Activated CD8-positive, alpha-beta memory T cell treated with anti-CD3 and anti-CD28 coated beads for 4 hours (primary cell): ENCODE measurements around the gene TXNRD2.

Experiments
- DNase-seq, 2 donors: peaks; one replicate each; pipeline ENCODE4 v3.0.0-alpha.2; 2020; ENCODE audit warnings: low read depth in 2 of 2

TXNRD2 gene

DNA sequence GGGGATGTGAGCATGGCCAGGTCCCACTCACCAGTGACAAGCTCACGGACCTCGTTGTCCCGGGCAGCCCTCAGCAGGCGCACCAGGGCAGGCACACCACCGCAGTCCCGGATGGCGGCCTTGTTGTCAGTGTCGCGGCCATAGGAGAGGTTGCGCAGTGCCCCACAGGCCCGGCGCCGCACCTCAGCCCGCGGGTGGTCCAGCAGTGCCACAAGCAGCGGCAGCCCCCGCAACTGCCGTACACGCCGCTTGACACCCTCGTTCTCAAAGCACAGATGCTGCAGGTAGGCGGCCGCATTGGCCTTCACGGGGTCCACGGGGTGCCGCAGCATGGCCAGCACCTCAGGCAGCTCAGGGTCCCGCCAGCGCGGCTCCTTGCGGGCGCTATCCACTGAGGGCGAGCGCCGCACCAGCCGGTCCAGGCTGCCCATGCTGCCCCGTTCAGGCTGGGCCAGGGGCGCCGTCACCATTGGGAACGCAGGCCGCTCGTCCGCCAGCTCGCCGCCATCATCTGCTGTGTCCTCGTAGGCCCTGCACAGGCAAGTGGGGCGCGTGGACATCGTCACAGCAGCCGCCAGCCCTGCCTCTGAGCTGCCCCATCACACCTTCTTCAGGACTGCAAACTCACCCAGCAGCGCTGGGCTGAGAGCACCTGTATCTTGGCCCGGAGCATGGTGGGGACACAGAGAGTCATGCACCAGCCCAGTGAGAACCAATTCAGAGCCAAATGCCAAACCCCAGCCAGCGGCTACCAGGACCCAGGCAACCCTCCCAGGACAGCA, 38.3 kb upstream of the TXNRD2 start:
- no peak for DNase-seq

DNA sequence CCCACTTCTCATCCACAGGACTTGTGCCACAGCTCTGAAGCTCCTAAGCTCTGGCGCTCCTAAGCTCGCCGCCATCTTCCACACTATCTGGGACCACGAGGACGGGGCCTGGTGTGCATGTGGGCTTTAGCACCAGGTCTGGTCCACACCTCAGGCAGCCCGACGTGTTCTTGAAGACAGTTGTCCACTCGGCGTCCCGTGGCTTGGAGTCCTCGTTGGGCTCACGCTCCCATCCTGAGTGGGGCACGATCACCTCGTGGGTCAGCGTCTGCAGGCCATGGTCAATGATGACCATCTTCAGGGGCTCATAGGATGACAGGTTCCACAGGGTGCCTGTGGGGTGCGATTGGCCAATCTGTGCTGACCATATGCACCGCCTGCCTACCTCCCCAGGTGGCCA, 37.1 kb upstream of the TXNRD2 start:
- no peak for DNase-seq

DNA sequence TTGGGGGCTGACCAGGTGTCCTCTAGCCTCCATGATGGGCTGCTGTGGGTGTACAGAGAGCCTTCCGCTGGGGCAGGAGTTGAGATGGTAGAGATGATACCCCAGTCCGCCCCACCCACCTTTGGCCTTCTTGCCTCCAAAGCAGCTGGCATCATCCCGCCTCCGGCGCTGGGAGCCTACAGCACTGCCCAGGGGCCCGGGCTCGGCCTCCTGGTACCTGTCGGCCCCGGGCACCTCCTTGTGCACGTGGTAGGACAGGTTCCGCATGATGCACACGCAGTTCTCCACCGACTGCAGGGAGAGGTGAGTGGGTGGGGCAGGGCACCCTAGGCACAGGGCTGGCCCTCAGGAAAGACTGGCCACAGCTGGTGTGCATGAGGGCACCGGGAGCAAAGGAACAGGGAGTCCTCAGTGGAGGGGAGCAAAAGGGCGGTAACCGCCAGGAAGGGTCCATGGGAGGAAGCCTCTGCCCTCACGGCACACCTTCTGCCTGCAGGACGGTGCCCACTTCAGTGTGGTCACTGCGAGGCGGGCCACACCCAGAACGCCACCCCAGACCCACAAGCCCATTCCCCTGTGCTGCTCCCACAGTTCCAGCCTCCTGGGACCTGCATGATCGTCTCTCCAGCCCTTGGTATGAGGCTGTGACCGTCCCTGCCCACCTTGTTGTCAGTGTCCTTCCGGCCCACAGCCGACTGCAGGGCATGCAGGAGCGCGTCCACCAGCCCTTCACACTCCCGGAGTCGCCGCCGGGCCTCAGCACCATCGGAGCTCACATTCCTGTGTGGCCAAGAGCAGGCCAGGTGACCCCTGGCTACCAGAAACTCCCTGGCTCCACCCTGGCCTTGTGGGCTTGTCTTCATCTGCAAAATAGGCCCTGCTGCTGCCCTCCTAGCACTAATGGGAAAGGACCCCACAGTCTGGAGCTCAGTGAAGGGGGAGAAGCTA, 36.0 kb upstream of the TXNRD2 start:
- no peak for DNase-seq

DNA sequence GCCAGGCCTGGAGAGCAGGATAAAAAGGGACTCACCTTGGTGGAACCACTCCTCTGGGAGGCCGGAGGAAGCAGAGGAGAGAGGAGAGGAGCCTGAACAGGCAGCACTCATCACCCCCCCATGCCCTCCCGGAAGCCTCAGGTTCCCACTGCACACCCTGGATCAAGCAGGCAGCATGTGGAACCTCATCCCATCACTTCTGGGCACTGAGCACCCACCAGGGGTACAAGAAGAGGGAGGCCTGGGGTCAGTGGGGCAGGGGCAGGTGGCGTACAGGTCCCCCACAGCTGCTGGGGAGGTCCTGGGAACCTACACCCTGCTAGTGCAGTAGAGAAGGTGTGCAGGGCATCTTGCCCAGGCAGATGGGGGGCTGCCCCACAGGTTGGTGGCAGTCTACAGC, 35.1 kb upstream of the TXNRD2 start:
- no peak for DNase-seq

DNA sequence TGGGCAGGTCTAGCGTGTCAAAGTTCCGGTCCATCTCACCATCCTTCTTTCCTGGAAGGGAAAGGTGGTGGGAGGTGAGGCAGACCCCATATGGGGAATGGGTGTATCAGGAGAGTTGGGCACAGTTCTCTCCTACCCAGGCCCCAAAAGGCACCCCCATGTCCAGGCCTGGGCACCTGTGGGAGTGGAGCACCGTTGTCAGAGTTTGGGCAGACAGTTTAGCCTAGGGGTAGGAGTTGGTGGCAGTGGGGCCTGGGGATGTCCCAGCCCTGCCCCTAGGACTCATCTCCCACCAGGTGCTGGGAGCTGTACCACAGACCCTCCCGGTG, 34.1 kb upstream of the TXNRD2 start:
- DNase-seq, result no peak

DNA sequence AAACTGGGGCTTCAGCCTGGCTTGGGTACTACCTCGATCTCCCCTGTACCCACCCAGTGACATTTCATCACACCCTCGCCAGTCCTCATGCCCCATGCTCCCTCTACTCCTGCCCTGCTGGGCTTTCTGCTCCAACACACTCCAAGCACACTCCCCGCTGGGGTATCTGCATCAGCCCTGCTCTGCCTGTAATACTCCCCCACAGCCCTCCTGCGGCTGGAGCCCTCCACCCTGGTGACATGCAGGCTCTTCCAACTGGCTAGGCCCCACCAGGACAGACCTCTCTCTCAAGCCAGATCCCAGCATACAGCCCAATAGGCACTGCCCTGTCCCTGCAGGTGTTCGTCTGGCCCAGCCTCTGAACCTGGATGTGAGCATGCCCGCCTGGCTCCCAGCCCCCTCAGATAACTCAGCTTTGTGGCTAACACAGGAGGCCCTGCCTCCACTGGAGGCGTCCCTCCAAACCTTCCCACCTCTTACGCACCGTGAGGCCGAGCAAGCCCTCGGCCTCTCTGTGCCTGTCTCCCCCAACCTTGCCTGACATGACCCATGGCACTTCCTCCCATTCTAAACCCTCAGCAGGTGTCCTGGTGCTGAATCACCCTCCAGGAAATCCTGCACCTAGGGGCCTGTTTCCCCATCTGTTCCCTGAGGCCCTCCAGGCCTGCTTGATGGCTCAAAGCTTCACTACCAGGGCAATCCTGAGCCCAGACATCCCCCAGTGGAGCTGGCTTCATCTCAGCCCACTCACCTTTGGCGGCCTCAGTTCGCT, 33.5 kb upstream of the TXNRD2 start:
- DNase-seq, result no peak

DNA sequence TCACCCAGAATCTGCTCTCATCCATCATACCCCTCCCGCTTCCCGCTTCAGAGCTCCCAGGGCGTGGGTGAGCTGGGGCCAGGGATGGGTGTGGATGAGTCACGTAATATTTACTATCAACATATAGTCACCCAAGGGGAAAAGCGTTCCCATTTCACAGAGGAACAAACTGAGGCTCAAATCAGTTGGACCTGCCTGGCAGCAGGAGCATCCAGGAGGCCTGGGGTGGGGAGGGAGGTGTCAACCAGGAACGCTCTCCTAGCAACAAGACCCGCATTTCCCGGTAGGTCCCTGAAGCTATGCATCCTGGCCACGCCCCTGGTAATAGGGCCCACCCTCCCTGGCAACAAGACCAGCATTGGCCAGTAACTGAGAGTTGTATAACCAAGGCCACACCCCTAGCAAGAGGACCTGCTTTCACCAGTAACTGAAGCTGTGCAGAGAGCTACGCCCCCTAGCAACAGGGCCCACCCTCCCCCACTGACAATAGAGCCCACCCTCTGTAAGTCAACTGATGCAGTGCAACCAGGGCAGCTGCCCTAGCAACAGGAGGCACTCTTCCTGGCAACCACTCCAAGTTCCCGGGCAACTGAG, 32.7 kb upstream of the TXNRD2 start:
- DNase-seq, result no peak

DNA sequence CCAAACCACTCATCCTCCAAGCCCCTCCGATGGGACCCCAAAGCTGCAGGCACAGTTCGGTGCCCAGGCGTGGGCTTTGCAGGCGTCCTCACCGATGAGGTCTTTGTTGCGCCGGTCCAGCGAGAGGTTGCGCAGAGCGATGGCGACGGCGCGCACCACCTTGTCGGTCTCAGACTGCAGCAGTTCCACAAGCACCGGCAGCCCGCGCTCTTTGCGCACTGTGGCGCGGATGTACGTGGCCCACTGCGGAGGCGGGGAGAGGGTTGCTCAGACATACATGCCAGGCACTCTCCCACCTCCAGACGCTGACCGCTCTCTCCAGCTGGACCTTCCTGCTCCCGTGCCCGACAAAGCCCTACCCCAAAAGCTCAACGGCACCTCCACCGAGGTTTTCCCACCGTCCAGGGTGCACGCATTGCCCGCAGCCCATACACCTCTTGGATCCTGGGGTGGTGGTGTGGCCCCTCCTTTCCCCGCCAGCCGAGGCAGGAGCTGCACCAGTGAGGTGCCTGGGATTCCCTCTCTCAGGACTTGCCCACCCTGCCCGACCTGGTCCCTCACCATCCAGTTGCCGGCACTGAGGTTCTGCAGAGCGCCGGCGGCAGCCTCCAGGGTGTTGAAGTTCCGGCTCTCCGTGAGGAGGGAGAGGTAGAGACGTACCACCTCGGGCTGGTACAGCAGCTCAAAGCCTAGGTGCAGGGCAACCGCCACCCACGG, 32.1 kb upstream of the TXNRD2 start:
- DNase-seq, result no peak

DNA sequence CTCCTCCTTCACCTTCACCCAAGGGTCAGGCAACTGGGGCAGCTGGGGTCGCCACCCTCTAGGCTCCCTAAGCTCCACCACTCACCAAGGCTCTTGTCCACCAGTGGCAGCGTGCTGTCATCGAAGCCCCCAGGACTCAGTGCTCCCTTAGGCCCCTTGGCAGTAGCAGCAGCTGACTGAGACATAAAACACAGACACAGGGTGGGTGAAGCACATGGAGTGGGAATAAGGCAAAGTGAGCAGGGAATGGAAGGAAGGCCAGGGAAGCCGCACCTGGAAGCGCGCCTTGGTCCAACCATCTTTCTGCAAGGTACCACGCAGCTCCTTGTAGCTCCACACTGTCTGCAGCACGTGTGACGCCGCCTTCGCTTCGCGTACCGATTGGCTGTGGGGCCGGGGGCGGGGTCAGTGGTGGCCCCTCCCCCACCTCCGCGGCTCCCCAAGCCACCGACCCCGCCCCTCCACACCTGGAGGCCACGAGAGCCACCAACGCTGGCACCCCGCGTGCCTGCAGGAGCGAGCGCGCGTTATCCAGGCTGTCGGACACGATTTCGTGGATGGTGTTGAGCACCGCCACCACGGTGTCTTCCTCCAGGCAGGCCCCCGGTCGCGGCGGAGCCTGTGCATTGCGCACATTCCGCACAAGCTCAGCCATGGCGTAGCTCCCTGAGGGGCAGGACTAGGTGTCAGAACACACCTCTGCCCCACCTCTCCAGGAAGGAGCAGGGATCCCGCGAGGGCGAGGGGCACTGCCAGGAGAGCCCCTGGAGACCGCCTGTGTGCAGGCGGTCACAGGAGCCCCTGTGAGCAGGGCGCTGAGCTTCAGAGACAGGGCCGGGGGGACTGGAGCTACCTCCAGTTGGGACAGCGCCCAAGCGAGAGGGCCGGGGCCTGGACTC, 31.3 kb upstream of the TXNRD2 start:
- no peak for DNase-seq

DNA sequence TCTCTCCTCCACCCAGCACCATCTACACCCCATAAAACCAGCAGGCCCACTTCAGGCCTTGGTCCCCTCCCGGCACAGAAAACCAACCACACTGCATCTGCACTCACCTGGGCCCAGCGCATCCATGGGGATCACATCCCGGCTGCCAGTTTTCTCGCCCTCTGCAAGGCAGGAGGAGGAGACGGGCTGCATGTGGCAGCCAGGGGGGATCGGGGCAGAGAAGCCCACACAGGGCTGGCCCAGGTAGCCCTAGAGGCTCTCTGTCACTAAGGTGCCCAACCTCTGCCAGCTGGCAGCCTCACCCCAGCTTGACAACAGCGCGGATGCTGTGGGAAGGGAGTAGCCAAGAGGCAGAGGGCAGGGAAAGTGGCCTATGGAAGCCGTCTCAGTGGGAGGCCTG, 30.6 kb upstream of the TXNRD2 start:
- DNase-seq, result no peak

DNA sequence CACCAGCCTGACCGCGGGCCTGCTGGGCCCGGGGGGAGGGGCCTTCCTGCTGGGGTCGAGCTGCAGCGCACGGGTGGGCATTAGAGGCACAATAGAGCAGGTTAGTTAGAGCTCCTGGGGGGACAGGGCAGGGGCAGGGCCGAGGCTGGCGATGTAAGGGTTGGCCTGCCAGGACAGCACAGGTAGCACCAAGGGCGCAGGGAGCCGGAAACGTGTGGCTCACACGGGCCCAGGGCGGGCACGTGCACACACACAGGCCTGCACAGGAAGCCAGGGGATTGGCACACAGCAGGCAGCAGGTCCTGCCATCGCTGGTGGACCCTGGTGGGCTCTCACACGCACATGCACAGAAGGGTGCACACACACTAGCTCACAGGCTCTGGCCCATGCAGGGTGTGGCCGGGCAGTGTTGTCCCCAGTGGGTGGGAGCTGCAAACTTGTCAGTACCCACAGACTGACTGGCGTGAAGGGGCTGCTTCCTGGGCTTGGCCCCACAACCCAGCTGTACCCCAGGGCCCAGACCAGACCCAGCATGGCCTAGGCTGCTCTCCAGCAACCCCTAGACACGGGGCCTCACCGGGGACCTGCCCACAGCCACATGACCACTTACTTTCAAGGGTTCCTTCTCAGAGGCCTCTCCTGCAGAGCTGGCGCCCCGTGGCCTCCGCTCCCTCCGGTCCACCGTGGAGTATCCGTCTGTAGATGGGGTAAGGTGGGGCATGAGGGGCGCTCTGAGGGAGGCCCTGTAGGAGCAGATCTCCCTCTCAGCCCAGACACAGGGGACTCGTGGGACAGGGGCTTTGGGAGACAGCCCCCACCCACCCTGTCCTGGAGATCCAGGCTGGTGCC, 29.9 kb upstream of the TXNRD2 start:
- no peak for DNase-seq

DNA sequence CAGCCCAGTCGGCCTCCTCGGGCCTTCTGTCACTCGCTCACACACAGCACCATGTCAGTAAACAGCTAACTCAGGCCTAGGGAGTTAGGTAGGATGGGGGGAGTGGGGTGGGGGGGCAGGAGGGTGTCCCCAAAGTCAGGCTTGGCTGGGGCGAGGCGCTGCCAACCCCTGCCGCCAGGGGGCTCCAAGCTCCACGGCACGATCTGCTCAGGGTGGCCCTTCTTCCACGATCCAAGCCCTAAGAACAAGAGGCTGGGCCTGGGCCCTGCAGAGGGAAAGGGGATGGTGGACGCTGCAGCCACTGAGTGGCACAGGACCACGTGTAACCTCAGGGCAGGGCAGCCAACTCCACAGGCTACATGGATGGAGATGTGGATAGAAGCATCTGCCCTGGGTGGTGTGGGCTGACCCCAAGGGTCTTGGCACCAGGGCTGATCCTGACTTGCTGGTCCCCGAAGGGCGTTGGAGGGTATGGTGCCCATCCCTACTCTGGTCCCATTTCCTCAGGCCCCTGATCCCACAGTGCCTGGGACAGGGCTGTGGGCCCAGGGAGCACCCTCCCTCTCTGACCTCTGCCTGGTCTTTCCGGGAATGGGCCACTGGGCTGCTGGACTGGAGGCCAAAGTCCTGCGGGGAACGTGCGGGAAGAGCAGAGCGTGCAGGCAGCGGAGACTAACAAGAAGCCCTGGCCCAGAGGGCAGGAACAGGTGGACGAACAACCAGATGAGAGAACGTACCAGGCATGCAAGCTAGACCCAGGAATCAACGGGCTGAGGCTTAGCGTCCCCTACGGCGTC, 29.1 kb upstream of the TXNRD2 start:
- DNase-seq, result peak; percentile 49 to 67

DNA sequence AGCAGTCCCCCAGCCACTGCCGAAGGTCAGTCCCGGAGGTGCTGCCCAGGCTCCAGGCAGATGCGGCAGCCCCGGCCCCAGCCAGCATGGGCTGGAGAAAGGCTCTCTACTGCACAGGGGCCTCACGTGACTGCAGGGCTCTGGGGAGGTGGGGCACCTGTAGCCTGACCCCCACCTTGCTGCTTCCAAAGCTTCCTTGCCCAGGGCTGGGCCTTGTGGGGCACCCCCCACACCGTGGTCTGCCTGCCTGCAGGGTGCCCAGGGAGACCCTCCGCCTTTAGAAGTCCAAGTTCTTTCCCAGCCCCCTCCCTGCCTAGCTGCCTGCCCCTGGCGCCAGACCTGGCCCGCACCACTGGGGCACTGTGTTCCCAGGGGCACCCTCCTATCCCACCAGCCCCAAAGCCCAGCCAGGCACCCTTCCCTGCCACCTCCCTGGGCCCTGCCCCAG, 28.4 kb upstream of the TXNRD2 start:
- DNase-seq, result no peak

DNA sequence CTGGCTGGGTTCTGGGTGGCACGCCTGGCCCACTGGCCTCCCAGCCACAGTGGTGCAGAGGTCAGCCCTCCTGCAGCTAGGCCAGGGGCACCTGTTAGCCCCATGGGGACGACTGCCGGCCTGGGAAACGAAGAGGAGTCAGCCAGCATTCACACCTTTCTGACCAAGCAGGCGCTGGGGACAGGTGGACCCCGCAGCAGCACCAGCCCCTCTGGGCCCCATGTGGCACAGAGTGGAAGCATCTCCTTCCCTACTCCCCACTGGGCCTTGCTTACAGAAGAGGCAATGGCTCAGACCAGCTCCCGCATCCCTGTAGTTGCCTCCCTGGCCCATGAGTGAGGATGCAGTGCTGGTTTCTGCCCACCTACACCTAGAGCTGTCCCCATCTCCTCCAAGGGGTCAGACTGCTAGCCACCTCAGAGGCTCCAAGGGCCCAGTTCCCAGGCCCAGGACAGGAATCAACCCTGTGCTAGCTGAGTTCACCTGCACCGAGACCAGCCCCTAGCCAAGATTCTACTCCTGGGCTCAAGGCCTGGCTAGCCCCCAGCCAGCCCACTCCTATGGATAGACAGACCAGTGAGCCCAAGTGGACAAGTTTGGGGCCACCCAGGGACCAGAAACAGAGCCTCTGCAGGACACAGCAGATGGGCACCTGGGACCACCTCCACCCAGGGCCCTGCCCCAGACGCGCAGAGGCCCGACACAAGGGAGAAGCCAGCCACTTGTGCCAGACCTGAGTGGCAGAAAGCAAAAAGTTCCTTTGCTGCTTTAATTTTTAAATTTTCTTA, 27.7 kb upstream of the TXNRD2 start:
- no peak for DNase-seq

DNA sequence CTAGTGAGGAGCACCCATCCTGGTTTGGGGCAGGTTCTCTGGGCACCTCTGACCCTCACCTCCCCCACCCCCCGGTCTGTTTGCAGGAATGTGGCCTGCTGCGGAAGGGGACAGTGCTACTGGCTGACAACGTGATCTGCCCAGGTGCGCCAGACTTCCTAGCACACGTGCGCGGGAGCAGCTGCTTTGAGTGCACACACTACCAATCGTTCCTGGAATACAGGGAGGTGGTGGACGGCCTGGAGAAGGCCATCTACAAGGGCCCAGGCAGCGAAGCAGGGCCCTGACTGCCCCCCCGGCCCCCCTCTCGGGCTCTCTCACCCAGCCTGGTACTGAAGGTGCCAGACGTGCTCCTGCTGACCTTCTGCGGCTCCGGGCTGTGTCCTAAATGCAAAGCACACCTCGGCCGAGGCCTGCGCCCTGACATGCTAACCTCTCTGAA, 26.9 kb upstream of the TXNRD2 start:
- no peak for DNase-seq

DNA sequence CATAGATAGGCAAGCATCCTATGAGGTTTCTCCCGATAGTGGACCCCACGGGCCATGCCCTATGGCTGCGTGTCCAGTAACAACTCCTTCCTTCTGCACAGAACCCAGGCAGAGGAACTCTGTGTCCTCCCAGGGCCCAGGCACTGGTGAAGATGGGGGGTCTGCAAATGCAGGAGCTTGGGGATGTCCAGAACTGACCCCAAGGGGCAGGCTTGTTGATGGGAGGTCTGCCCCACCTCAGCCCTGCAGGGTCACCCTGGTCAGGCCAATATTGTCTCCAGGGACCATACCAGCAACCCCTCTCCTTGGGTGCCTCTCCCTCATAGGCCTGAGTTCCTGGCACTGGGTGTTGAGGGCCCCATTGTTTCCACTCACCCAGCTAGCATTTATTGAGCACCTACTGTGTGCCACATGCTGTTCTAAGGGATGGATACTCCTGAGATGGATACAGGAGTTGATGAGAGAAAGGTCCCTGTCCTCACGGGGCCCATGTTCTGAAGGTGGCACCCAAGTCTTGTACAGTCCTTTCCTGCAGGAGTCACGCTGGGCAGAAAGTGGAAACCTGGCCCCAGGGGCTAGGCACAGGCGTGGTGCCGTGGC, 26.3 kb upstream of the TXNRD2 start:
- no peak for DNase-seq
